HAP-1 (cell line): ENCODE data around the gene PCDH9.

ENCODE experiments used
- DNase-seq, 2 experiments: peaks; one replicate each; pipeline ENCODE4 v3.0.0-alpha.2; 2016 to 2020; ENCODE audit warnings: low spot score in 2 of 2
- H3K27me3 ChIP-seq: fragments of 250-450 bp; sonication (Bioruptor Pico); 2 replicates; pipeline ENCODE4 v1.5.1; 2020; ENCODE audit warnings: low read depth, mild to moderate bottlenecking, moderate library complexity
- H3K36me3 ChIP-seq: fragments of 250-450 bp; sonication (Bioruptor Pico); replicated peaks from 2 replicates; pipeline ENCODE4 v1.5.1; 2020; ENCODE audit warnings: mild to moderate bottlenecking
- H3K4me1 ChIP-seq: fragments of 250-450 bp; sonication (Bioruptor Pico); 2 replicates; pipeline ENCODE4 v1.5.1; 2020; ENCODE audit warnings: mild to moderate bottlenecking
- H3K4me3 ChIP-seq: fragments of 250-450 bp; sonication (Bioruptor Pico); 2 replicates; pipeline ENCODE4 v1.5.1; 2020; ENCODE audit warnings: mild to moderate bottlenecking, moderate library complexity
- H3K9me3 ChIP-seq: fragments of 250-450 bp; sonication (Bioruptor Pico); 2 replicates; pipeline ENCODE4 v1.5.1; 2020; ENCODE audit warnings: mild to moderate bottlenecking, moderate library complexity
- in situ Hi-C: fragments of 300-500 bp; cut with MboI; formaldehyde crosslinking; loops from 3 replicates; pipeline ENCODE4 v1.14.3; 2020; ENCODE audit warnings: low sequenced_read_pairs, inconsistent platforms, mixed read lengths

The PCDH9 gene, protein sequence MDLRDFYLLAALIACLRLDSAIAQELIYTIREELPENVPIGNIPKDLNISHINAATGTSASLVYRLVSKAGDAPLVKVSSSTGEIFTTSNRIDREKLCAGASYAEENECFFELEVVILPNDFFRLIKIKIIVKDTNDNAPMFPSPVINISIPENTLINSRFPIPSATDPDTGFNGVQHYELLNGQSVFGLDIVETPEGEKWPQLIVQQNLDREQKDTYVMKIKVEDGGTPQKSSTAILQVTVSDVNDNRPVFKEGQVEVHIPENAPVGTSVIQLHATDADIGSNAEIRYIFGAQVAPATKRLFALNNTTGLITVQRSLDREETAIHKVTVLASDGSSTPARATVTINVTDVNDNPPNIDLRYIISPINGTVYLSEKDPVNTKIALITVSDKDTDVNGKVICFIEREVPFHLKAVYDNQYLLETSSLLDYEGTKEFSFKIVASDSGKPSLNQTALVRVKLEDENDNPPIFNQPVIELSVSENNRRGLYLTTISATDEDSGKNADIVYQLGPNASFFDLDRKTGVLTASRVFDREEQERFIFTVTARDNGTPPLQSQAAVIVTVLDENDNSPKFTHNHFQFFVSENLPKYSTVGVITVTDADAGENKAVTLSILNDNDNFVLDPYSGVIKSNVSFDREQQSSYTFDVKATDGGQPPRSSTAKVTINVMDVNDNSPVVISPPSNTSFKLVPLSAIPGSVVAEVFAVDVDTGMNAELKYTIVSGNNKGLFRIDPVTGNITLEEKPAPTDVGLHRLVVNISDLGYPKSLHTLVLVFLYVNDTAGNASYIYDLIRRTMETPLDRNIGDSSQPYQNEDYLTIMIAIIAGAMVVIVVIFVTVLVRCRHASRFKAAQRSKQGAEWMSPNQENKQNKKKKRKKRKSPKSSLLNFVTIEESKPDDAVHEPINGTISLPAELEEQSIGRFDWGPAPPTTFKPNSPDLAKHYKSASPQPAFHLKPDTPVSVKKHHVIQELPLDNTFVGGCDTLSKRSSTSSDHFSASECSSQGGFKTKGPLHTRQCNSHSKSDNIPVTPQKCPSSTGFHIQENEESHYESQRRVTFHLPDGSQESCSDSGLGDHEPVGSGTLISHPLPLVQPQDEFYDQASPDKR (N-terminal part only)

DNA sequence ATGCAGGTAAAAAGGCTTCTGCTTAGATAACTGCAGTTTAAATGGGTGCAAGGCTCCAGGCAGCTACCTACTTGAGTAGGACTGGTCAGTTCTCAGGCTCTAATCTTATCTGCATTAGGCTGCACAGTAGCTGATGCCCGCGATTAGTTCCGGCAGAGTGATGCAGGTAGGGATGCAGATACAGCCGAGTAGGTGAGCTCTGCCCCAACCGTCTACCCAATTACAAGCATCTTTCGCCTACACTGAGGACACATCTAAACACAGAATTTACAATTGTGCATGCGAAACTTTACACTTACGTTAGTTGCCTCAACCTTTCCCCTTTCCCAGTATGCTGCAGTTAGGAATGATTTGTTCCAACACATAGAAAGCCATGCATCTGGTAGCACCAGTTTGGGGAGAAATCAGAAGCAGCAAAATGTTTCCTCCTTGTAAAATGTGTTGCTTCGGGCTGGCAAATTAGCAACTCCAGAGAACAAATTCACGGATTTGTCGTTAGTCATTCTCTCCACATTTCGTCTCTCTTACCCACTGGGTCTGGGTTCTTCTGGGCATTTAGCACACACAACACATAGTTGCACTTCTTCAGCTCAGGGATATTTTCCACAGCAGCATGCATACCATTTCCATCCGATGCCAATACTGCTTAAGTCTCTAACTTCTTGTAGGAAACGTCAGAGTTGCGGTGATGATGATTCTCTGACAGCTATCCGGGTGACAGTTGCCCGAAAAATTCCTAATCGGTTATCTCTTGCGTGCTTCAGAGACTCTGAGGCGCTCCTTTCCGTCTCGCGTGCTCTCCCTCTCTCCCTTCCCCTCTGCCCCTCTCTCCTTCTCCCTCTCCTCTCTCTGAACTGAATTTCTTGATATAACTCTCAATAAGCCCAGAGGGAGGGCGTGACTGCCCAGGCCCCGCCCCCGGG lies at the start of gene PCDH9:
PCDH9 (minus strand) TSS at position 856 of the 923 bp plus-strand sequence. CDS start 1,896 bp downstream, outside the sequence.
- in situ Hi-C loops: loop anchor here (25.0 kb wide), 1 partner anchor 542 kb away; no protein-coding TSS in a partner anchor
- Histone ChIP-seq H3K4me1 (peaks cover 6% of the 10 kb centered on the region), H3K4me3 (peak within 1 kb of the TSS; percentile 73), H3K9me3 (no peaks in the 10 kb centered on the region), H3K27me3 (no peaks in the 10 kb centered on the region), H3K36me3 (no peaks in the 10 kb centered on the region)
- DNase-seq: peak; percentile 29 to 41

DNA sequence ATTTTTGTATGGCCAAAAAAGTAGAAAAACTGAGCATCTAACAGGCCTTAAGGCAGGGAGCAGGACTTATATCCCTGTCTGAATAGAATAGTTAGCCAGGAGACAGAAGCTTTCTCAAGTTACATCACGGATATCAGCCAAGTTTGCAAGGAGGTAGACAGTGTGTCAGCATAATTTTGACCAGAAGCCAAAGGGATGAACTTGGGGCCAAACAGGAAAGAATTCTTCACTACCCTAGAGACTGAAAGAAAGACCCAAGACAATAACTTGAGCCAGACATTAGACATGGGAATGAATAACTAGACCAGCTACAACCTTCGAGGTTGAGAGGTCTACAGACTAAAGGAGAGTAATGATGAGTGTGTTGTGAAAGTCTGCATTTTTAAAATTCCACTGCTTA lies 48.1 kb upstream of the PCDH9 start:
- DNase-seq: no peak
- Histone ChIP-seq H3K36me3 (no peaks in the 10 kb centered on the region), H3K4me1 (no peaks in the 10 kb centered on the region), H3K9me3 (no peaks in the 10 kb centered on the region), H3K4me3 (no peak overlapping the region), H3K27me3 (no peaks in the 10 kb centered on the region)
- in situ Hi-C loops: no loop called here

DNA sequence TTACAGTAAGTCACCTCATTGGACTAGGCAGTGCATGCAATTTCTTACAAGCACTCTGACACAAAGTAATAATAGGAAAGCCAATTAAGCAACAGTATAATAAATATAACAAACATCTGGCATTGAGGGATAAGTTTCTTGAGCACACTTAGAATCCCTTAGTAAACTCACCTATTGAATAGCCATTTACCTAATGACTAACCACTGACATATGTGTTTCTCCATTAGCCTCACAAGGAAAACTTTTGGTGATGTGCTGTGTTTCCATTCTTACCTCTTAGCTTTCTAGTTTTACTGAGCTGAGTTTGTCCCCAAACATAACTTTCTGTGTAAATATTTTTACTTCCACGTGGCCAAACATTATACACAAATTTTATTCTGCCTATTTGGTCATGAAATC lies 47.4 kb upstream of the PCDH9 start:
- DNase-seq: no peak

DNA sequence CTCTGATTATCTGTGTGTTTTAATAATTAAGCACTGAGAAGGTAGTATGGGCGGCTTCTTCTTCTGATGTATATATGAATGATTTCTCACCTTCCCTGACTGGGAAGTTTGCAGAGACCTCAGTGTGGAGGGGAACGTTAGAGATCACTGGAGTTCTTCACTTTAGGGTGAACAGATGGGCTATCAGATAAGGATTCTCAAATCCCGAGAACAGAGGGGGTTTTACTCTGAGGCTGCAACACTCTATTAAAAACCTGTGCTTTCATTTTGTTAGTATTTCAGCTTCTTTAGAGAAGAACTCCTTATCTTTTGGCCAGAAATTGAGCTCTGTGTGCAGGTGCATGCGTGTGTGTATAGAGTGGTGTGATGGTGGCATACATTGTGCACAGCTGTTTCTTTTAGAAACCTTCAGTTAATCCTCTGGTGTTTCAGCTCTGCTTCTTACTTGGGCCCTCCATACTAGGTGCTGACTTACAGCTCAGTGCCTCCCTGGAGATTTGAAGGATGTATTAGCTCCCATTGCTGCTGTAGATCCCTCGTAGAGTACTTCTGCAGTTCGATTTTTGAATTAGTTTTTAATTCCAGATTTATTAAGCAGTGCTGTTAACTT lies 45.3 kb upstream of the PCDH9 start:
- H3K4me3 ChIP-seq: no peak overlapping the region
- DNase-seq: no peak
- H3K9me3 ChIP-seq: no peaks in the 10 kb centered on the region
- no peaks in the 10 kb centered on the region for H3K27me3 ChIP-seq
- no peaks in the 10 kb centered on the region; the same call in 1 of the 2 replicates for H3K4me1 ChIP-seq
- in situ Hi-C loops: no loop called here
- H3K36me3 ChIP-seq: no peaks in the 10 kb centered on the region

More for the DNA sequence above, 47.4 kb upstream of the PCDH9 start:
- Histone ChIP-seq H3K9me3 (no peaks in the 10 kb centered on the region), H3K4me1 (no peaks in the 10 kb centered on the region; the same call in 1 of the 2 replicates), H3K27me3 (no peaks in the 10 kb centered on the region), H3K36me3 (no peaks in the 10 kb centered on the region), H3K4me3 (no peak overlapping the region)
- in situ Hi-C loops: no loop called here

DNA sequence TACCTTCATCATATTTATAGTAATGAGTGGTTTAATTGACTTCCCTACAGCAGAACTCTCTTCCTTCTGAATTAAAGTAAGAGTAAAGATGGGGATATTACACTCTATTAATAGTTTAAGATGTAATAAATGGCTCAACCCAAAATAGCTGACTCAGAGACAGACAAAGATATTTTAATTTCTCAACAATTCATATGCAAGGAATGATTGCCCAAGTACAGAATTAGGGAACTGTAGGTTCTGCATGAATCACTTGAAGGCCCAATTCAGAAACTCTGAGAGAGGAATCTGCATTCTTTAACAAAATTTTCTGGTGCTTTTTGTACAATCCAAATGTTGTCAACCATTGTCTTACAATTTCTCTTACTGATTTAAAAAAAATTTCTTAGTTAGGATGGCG lies 42.9 kb upstream of the PCDH9 start:
- Histone ChIP-seq H3K4me1 (no peaks in the 10 kb centered on the region; the same call in 1 of the 2 replicates), H3K27me3 (no peaks in the 10 kb centered on the region), H3K9me3 (no peaks in the 10 kb centered on the region), H3K4me3 (no peak overlapping the region), H3K36me3 (no peaks in the 10 kb centered on the region)
- DNase-seq: no peak
- in situ Hi-C loops: no loop called here

DNA sequence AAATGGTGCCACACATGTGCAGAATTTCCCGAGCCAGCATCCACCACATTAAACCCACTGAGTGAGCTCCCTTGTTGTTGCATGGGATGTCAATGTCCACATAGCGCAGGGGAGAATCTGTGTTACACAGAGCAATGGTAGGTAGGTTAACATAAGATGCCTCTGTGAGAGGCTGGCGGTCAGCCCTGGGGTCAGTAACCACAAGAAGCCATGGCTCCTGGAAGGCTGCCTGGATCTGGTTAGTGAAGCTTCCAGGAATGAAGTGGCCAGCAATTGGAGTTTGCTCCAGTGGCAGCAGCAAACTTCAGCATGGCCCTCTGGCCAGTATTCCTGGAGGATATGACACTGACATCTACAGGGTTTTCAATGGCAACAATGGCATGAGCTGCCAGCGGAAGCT lies 37.0 kb upstream of the PCDH9 start:
- Histone ChIP-seq H3K27me3 (no peaks in the 10 kb centered on the region), H3K4me3 (no peak overlapping the region), H3K9me3 (no peaks in the 10 kb centered on the region; the same call in 1 of the 2 replicates), H3K36me3 (no peaks in the 10 kb centered on the region), H3K4me1 (no peaks in the 10 kb centered on the region)
- no peak for DNase-seq
- in situ Hi-C loops: no loop called here

DNA sequence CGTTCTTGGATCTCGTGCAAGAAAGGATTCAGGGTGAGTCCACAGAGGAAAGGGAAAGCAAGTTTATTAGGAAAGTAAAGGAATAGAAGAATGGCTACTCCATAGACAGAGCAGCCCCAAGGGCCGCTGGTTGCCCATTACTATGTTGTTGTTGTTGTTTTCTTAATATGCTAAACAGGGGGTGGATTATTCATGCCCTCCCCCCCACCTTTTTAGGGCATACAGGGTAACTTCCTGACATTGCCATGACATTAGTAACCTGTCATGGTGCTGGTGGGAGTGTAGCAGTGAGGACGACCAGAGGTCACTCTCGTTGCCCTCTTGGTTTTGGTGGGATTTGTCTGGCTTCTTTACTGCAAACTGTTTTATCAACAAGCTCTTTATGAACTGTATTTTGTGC lies 29.1 kb upstream of the PCDH9 start:
- no peaks in the 10 kb centered on the region; the same call in 1 of the 2 replicates for H3K4me1 ChIP-seq
- H3K36me3 ChIP-seq: no peaks in the 10 kb centered on the region
- no peak for DNase-seq
- no peaks in the 10 kb centered on the region for H3K27me3 ChIP-seq
- no peaks in the 10 kb centered on the region for H3K9me3 ChIP-seq
- H3K4me3 ChIP-seq: no peak overlapping the region
- in situ Hi-C loops: no loop called here

DNA sequence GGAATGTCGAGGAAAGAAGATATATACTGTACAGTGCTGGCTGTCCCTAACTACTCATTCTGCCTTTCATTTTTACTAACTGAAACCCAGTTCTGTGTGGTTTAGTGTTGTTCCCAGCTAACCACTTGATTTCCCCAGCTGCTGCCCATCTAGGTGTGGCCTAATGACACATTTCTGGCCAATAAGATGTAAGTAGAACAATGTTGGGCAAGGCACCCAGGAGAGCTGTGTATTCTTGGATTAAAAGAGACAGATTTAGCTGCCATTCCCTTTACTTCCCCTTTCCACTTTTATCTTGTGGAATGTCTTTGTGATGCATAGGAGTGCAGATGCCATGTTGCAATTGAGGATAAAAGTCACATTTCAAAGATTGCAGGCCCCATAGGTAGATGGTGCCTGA lies 28.3 kb upstream of the PCDH9 start:
- in situ Hi-C loops: no loop called here
- H3K27me3 ChIP-seq: no peaks in the 10 kb centered on the region
- no peaks in the 10 kb centered on the region for H3K36me3 ChIP-seq
- no peak overlapping the region for H3K4me3 ChIP-seq
- DNase-seq: peak in 1 of 2 experiments; percentile 10
- no peaks in the 10 kb centered on the region for H3K9me3 ChIP-seq
- H3K4me1 ChIP-seq: no peaks in the 10 kb centered on the region; the same call in 1 of the 2 replicates

DNA sequence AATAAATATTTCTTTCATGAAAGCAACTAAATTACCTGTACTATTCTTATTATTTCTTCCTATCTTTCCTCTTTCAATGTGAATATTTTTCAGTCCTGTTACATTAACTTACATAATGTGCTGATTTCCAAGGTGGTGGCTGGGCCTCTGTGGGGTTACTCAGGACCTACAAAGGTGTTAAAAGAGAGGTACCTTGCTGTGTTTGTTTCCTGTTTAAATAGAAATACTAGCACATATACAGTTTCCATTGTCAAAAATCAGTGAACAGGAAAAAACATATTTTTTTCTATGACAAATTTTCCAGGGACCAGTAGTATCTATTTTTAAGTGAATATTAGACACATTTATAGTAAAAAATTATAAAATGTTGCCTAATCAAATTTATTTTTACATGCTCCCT lies 8.7 kb upstream of the PCDH9 start:
- in situ Hi-C loops: loop anchor here (25.0 kb wide), 1 partner anchor 552 kb away; no protein-coding TSS in a partner anchor
- no peaks in the 10 kb centered on the region for H3K9me3 ChIP-seq
- no peaks in the 10 kb centered on the region; the same call in 1 of the 2 replicates for H3K4me1 ChIP-seq
- no peaks in the 10 kb centered on the region for H3K27me3 ChIP-seq
- H3K4me3 ChIP-seq: no peak overlapping the region
- DNase-seq: no peak
- no peaks in the 10 kb centered on the region for H3K36me3 ChIP-seq

DNA sequence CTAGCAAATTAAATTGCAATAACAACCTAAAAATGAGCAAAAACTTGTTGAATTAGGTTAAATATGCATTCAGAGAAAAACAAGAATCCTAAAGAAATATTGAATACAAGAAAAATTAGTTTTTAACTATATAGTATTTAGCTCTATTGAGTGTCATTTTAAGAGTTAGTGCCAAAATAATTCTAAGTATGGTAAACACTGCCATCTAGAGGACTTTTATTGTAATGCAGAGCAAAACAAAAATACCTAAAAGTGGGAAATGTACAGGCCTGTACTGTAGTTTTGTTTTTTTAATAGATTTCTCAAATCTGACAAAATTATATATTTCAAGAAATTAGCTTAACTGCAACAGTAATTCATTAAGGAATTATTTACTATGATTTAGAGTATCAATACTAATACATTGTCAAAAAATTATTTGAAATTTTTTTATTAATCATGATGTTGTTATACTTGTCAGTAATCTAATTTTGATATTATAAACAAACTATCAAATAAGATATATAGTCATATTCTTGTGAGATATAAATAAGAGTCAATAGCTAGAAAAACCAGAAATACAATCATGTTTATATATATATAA lies 8.2 kb upstream of the PCDH9 start:
- in situ Hi-C loops: loop anchor here (25.0 kb wide), 1 partner anchor 551 kb away; no protein-coding TSS in a partner anchor
- DNase-seq: peak in 1 of 2 experiments; percentile 35

DNA sequence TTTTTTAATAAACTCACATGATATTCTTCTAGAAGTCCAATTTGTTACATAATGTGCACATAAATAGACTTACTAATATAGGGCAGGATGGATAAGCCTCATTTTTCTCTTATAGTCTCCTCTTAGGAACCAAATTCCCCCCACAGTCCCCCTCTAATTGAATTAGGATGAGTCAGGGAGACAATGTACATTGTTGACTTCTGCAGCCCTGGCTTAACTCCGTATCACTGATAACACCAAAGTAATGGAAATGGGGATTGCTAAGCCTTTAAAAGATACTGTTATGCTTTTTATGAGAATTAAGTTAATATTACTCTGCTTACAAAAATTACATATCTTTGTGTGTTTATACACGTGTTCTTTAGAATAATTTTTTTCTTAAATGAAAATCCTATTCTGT lies 5.1 kb upstream of the PCDH9 start:
- H3K36me3 ChIP-seq: no peaks in the 10 kb centered on the region
- no peaks in the 10 kb centered on the region for H3K9me3 ChIP-seq
- no peaks in the 10 kb centered on the region for H3K27me3 ChIP-seq
- no peak overlapping the region for H3K4me3 ChIP-seq
- peaks cover 6% of the 10 kb centered on the region for H3K4me1 ChIP-seq
- DNase-seq: no peak
- in situ Hi-C loops: loop anchor here (25.0 kb wide), 1 partner anchor 548 kb away; no protein-coding TSS in a partner anchor

More for the DNA sequence above, 8.2 kb upstream of the PCDH9 start:
- no peaks in the 10 kb centered on the region; the same call in 1 of the 2 replicates for H3K4me1 ChIP-seq
- no peaks in the 10 kb centered on the region for H3K27me3 ChIP-seq
- H3K4me3 ChIP-seq: no peak overlapping the region
- H3K9me3 ChIP-seq: no peaks in the 10 kb centered on the region
- no peaks in the 10 kb centered on the region for H3K36me3 ChIP-seq

DNA sequence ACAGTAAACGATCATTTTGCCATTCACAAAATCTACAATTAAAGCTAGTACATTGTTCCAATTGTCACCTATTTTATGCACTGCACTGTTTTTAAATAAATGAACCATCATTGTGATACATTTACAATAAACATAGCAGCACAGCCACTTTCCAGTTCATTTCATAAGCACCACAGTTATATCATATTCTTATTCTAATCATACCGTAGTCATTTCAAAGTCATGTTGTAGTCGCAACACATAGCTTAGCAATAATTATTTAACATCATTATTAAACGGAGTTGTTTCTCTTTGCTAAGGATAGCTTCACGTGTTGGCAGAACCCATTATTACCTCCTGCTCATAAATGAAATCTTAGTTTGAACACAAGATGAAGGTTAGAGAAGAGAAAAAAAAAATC lies 2.2 kb upstream of the PCDH9 start:
- H3K27me3 ChIP-seq: no peaks in the 10 kb centered on the region
- in situ Hi-C loops: loop anchor here (25.0 kb wide), 1 partner anchor 545 kb away; no protein-coding TSS in a partner anchor
- H3K4me1 ChIP-seq: peaks cover 6% of the 10 kb centered on the region
- DNase-seq: no peak
- H3K4me3 ChIP-seq: no peak overlapping the region
- H3K36me3 ChIP-seq: no peaks in the 10 kb centered on the region
- H3K9me3 ChIP-seq: no peaks in the 10 kb centered on the region
